ENCODE results near the gene GRPEL1. TPM values are rescaled to one million over a fixed set of nuclear protein-coding genes. Genes with fewer than 3 reads are reported as not detected.

Gene GRPEL1
- total and polyA plus RNA-seq, 8 donors, result 11.4 to 53.6 (median 25.5) TPM; not detected in 1

DNA sequence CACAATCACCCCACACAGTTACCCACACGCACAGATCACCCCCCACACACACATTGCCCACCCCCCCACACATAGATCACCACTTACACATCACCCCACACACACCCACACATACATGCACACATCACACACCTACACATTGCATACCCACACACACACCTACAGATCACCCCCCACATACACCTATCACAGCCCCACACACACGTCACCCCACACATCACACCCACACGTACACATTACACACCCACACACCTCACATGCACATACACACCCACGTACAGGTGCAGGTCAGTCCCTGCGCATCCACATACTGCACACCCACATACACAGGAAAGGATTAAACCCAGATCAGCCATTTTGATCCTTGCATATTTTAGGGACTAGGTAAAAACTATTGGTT, 40.0 kb downstream of the GRPEL1 start:
- H3K4me1 ChIP-seq, result no peaks in the 10 kb centered on the region
- H3K4me3 ChIP-seq, result no peak overlapping the region
- TF ChIP-seq EP300 (IDR thresholded peaks at IDR 0.05) (no peak), POLR2AphosphoS5 (IDR thresholded peaks at IDR 0.05) (no peak), POLR2A (IDR thresholded peaks at IDR 0.05) (no peak)
- TF ChIP-seq, protein P1, sequence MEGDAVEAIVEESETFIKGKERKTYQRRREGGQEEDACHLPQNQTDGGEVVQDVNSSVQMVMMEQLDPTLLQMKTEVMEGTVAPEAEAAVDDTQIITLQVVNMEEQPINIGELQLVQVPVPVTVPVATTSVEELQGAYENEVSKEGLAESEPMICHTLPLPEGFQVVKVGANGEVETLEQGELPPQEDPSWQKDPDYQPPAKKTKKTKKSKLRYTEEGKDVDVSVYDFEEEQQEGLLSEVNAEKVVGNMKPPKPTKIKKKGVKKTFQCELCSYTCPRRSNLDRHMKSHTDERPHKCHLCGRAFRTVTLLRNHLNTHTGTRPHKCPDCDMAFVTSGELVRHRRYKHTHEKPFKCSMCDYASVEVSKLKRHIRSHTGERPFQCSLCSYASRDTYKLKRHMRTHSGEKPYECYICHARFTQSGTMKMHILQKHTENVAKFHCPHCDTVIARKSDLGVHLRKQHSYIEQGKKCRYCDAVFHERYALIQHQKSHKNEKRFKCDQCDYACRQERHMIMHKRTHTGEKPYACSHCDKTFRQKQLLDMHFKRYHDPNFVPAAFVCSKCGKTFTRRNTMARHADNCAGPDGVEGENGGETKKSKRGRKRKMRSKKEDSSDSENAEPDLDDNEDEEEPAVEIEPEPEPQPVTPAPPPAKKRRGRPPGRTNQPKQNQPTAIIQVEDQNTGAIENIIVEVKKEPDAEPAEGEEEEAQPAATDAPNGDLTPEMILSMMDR (IDR thresholded peaks at IDR 0.05), result no peak
- DNase-seq, result no peak
- H3K27ac ChIP-seq, result no peak overlapping the region
- no peaks in the 10 kb centered on the region for H3K9me3 ChIP-seq
- 61 to 93% (median 89%) methylated on average over 5 of the region's 5 CpGs for WGBS, 5 donors
- H3K36me3 ChIP-seq, result peaks cover 68 to 98% (median 97%) of the 10 kb centered on the region in 4 donors
- H3K27me3 ChIP-seq, result no peaks in the 10 kb centered on the region
- intact Hi-C loops (cut with DNase I; ENCODE audit: low total_unique reads), result no loop called here

DNA sequence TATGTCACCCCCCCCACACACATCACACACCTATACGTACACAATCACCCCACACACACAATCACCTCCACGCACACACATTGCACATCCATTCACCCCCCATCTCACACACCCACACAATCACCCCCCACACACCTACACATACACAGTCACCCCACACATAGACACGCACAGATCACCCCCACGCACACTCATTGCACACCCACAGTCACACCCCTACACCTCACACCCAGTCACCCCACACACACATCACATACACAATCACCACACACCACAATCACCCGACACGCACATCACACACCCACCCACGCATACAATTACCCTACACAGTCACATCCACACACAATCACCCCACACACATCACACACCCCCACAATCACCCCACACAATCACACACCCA, 40.6 kb downstream of the GRPEL1 start:
- Histone ChIP-seq H3K27ac (no peak overlapping the region), H3K9me3 (no peaks in the 10 kb centered on the region), H3K4me3 (no peak overlapping the region), H3K36me3 (peaks cover 67 to 100% (median 99%) of the 10 kb centered on the region in 4 donors), H3K4me1 (no peaks in the 10 kb centered on the region), H3K27me3 (no peaks in the 10 kb centered on the region)
- intact Hi-C loops (cut with DNase I; ENCODE audit: low total_unique reads), result no loop called here
- WGBS, 5 donors, result 94 to 97% (median 95%) methylated on average over 7 of the region's 7 CpGs
- TF ChIP-seq POLR2A (IDR thresholded peaks at IDR 0.05) (no peak), POLR2AphosphoS5 (IDR thresholded peaks at IDR 0.05) (no peak), EP300 (IDR thresholded peaks at IDR 0.05) (no peak)
- TF ChIP-seq, protein P1 (IDR thresholded peaks at IDR 0.05), result no peak
- DNase-seq, result no peak

DNA sequence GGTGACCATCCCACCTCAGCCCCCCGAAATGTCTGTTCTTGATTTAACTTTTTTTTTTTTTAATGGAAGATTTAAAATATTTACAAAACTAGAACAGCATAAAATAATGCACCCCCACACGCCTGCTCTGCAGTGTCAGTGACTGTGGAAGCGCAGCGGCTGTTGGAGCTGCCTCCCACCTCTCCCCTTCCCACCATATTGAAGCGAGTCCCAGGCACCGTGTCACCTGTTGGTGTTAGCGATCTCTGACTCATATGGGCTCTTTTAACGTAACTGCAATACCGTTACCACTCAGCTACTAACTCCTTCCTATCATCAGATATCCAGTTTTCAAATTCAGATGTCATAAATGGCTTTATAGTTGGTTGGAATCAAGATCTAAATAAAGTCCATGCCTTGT, 41.8 kb downstream of the GRPEL1 start:
- TF ChIP-seq, protein P1 (IDR thresholded peaks at IDR 0.05), result no peak
- TF ChIP-seq EP300 (IDR thresholded peaks at IDR 0.05), result no peak
- no peak for TF ChIP-seq POLR2A (IDR thresholded peaks at IDR 0.05)
- TF ChIP-seq POLR2AphosphoS5 (IDR thresholded peaks at IDR 0.05), result no peak
- WGBS, 5 donors, result 92 to 97% (median 94%) methylated on average over 9 of the region's 9 CpGs
- no peak for DNase-seq
- intact Hi-C loops (cut with DNase I; ENCODE audit: low total_unique reads), result no loop called here
- H3K4me1 ChIP-seq, result no peaks in the 10 kb centered on the region
- no peak overlapping the region for H3K4me3 ChIP-seq
- no peaks in the 10 kb centered on the region for H3K9me3 ChIP-seq
- H3K27me3 ChIP-seq, result no peaks in the 10 kb centered on the region
- H3K36me3 ChIP-seq, result peaks cover 62 to 99% (median 99%) of the 10 kb centered on the region in 4 donors
- H3K27ac ChIP-seq, result no peak overlapping the region

DNA sequence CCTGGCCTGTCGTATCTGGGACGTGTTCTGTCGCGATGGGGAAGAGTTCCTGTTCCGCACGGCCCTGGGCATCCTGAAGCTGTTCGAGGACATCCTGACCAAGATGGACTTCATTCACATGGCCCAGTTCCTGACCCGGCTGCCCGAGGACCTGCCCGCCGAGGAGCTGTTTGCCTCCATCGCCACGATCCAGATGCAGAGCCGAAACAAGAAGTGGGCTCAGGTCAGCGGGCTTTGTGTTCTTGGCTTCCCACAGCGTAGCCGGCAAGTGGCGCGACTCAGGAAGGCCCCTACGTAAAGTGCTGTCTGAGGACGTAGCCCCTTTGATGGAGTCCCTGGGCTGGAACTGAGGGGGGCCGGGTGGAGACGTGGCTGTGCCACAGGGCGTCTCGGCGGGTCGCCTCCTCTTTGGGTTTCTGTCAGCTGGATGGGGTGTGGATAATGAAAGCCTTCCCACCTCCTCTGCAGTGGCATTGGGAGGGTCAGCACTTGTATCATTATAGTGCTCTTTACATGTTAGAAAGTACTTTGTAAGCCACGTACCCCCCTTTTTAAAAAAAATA, 42.7 kb downstream of the GRPEL1 start:
- H3K36me3 ChIP-seq, result peaks cover 56 to 99% (median 99%) of the 10 kb centered on the region in 4 donors
- no peak overlapping the region for H3K4me3 ChIP-seq
- no peaks in the 10 kb centered on the region for H3K27me3 ChIP-seq
- no peaks in the 10 kb centered on the region for H3K4me1 ChIP-seq
- no peaks in the 10 kb centered on the region for H3K9me3 ChIP-seq
- TF ChIP-seq, protein P1 (IDR thresholded peaks at IDR 0.05), result no peak
- TF ChIP-seq POLR2A (IDR thresholded peaks at IDR 0.05) (no peak), EP300 (IDR thresholded peaks at IDR 0.05) (no peak)
- intact Hi-C loops (cut with DNase I; ENCODE audit: low total_unique reads), result no loop called here
- DNase-seq, result no peak
- WGBS, 5 donors, result 89 to 93% (median 90%) methylated on average over 26 to 28 of the region's 28 CpGs
- H3K27ac ChIP-seq, result no peak overlapping the region
